T-cell (primary cell): Measurements from ENCODE around the gene DAPP1. TPM values are rescaled to one million over a fixed set of nuclear protein-coding genes. Genes with fewer than 3 reads are reported as not detected.
A peak's percentile ranks its signal among the peaks of the same experiment; 100 is the strongest.

Experiments
- ATAC-seq, 4 experiments: fragments of 200-7000 bp in 3 of 4; fragments of 150-1000 bp in 1 of 4; cut with Tn5 transposase; replicated peaks in 1 of 4; 1 replicate in 3 of 4; 2 replicates in 1 of 4; pipeline ENCODE4 v1.10.0; 2021; ENCODE audit warnings: moderate library complexity in 3 of 4, mild to moderate bottlenecking in 2 of 4, moderate number of reproducible peaks in 1 of 4
- CTCF ChIA-PET, 2 donors: fragments of 300-600 bp; sonication (Branson Sonifier 250); formaldehyde crosslinking; loops; one replicate each; lab custom pipeline; 2022; ENCODE audit warnings: antibody characterized with exemption in 2 of 2; lab: Charles Lee
- POLR2A ChIA-PET, 2 donors: fragments of 300-600 bp; sonication (Branson Sonifier 250); formaldehyde crosslinking; loops; one replicate each; lab custom pipeline; 2022; ENCODE audit warnings: antibody characterized with exemption in 2 of 2; lab: Charles Lee
- DNase-seq, 35 experiments: peaks; one replicate each; pipeline versions ENCODE4 v3.0.0 to v3.0.0-alpha.2; 2013 to 2023
- H3K27ac ChIP-seq: one replicate; pipeline ENCODE4 v1.5.1; 2013; ENCODE audit warnings: low read length
- H3K27me3 ChIP-seq, 2 experiments: replicated peaks in 1 of 2; 1 replicate in 1 of 2; 2 replicates in 1 of 2; pipeline versions ENCODE4 v1.6.1 to v1.7.0; 2013; ENCODE audit warnings: low read length in 1 of 2, mixed read lengths in 1 of 2; ENCODE audit not compliant: control insufficient read depth in 2 of 2, insufficient read depth in 2 of 2; ENCODE audit errors: extremely low read depth in 1 of 2
- H3K36me3 ChIP-seq, 2 donors: 1 replicate in 1 of 2; 2 replicates in 1 of 2; pipeline versions ENCODE4 v1.6.1 to v1.7.0; 2013; ENCODE audit warnings: low read length in 1 of 2; ENCODE audit not compliant: control insufficient read depth in 2 of 2, insufficient read depth in 1 of 2; ENCODE audit errors: extremely low read depth in 1 of 2
- H3K4me1 ChIP-seq, 2 experiments: 1 replicate in 1 of 2; 2 replicates in 1 of 2; pipeline versions ENCODE4 v1.6.1 to v1.7.0; 2013; ENCODE audit warnings: low read length in 2 of 2, mixed read lengths in 1 of 2; ENCODE audit not compliant: insufficient read depth in 2 of 2, control insufficient read depth in 1 of 2; ENCODE audit errors: extremely low read depth in 1 of 2
- H3K4me3 ChIP-seq, 2 donors: 1 replicate in 1 of 2; 2 replicates in 1 of 2; pipeline versions ENCODE4 v1.5.1 to v1.7.0; 2013; ENCODE audit warnings: mild to moderate bottlenecking in 2 of 2, low read length in 1 of 2, moderate library complexity in 1 of 2; ENCODE audit not compliant: control insufficient read depth in 1 of 2; ENCODE audit errors: extremely low read depth in 1 of 2
- H3K9me3 ChIP-seq: 2 replicates; pipeline ENCODE4 v1.7.0; 2013
- H3K27ac Mint-ChIP-seq, 2 donors: one replicate each; pipeline ENCODE4 v1.8.0; 2020 to 2021; ENCODE audit warnings: mild to moderate bottlenecking in 2 of 2, mixed read lengths in 2 of 2
- H3K27me3 Mint-ChIP-seq, 2 donors: one replicate each; pipeline ENCODE4 v1.8.0; 2021 to 2022; ENCODE audit warnings: mixed read lengths in 2 of 2
- H3K36me3 Mint-ChIP-seq: one replicate; pipeline ENCODE4 v1.8.0; 2021; ENCODE audit warnings: mixed read lengths
- H3K4me1 Mint-ChIP-seq, 3 donors: one replicate each; pipeline ENCODE4 v1.8.0; 2020 to 2022; ENCODE audit warnings: mixed read lengths in 3 of 3, mild to moderate bottlenecking in 1 of 3
- H3K4me3 Mint-ChIP-seq, 3 donors: one replicate each; pipeline ENCODE4 v1.8.0; 2020 to 2022; ENCODE audit warnings: mild to moderate bottlenecking in 3 of 3, mixed read lengths in 3 of 3, moderate library complexity in 3 of 3
- H3K9me3 Mint-ChIP-seq, 3 donors: one replicate each; pipeline ENCODE4 v1.8.0; 2020 to 2022; ENCODE audit warnings: mixed read lengths in 3 of 3
- WGBS: methylation state at CpG from one replicate; pipeline ENCODE4 v1.1.5; 2013; ENCODE audit warnings: missing lambda C conversion rate; ENCODE audit not compliant: insufficient coverage; 5-methylcytosine and 5-hydroxymethylcytosine counted together
- total RNA-seq, 35 experiments: library from RNA in 6 of 35; stranded (reverse) in 6 of 35; fragments of 120-200 nt in 1 of 35; gene quantifications; one replicate each; pipeline versions ENCODE4 v1.2.1 to v1.2.4 and lab custom pipeline; 2013 to 2026

Gene DAPP1
- total RNA-seq, 5 donors from 2014 or later (not counting 1 experiment from before 2014, with no cell fraction given), result 12.9 to 18.7 (median 14.3) TPM

GRCh38 chr4:99857307-99857706, 40.7 kb downstream of the DAPP1 start:
- WGBS, result 57% methylated on average over 1 of the region's 3 CpGs
- DNase-seq (no peak), ATAC-seq (no peak)
- no peak overlapping the region for H3K4me3 ChIP-seq
- H3K9me3 ChIP-seq, result no peaks in the 10 kb centered on the region
- H3K9me3 Mint-ChIP-seq, result no peaks in the 10 kb centered on the region
- H3K4me1 ChIP-seq, result peaks cover 0 to 9% of the 10 kb centered on the region in 2 experiments
- H3K27ac Mint-ChIP-seq, result peak overlapping the region in 1 of 2 donors; percentile 91
- H3K4me3 Mint-ChIP-seq, result no peak overlapping the region
- peaks cover 41% of the 10 kb centered on the region for H3K36me3 Mint-ChIP-seq
- POLR2A ChIA-PET, result interaction anchor here in 1 of 2 donors (0.6 to 0.7 kb wide), 3 partner anchors 33 to 1162 kb away, joined by 3 to 5 read pairs (median 3); no protein-coding TSS in a partner anchor
- H3K36me3 ChIP-seq, result peaks cover 0 to 14% of the 10 kb centered on the region in 2 donors
- H3K27me3 Mint-ChIP-seq, result no peaks in the 10 kb centered on the region
- CTCF ChIA-PET, result interaction anchor here (0.7 to 2.1 kb wide), 5 partner anchors 14 to 49 kb away, joined by 3 to 9 read pairs (median 3); no protein-coding TSS in a partner anchor
- H3K27ac ChIP-seq, result no peak overlapping the region
- H3K27me3 ChIP-seq, result no peaks in the 10 kb centered on the region
- H3K4me1 Mint-ChIP-seq, result peaks cover 22 to 38% (median 29%) of the 10 kb centered on the region in 3 donors

GRCh38 chr4:99859618-99860017, 43.0 kb downstream of the DAPP1 start:
- WGBS, result 92% methylated on average over 1 of the region's 2 CpGs
- POLR2A ChIA-PET, result interaction anchor here in 1 of 2 donors (0.7 kb wide), 1 partner anchor 13 kb away, joined by 3 read pairs; no protein-coding TSS in a partner anchor
- Mint-ChIP-seq H3K27ac (peak overlapping the region in 1 of 2 donors; percentile 16), H3K9me3 (no peaks in the 10 kb centered on the region), H3K4me1 (peaks cover 22 to 35% (median 24%) of the 10 kb centered on the region in 3 donors), H3K36me3 (peaks cover 30% of the 10 kb centered on the region), H3K27me3 (no peaks in the 10 kb centered on the region), H3K4me3 (no peak overlapping the region)
- Histone ChIP-seq H3K27ac (no peak overlapping the region), H3K9me3 (no peaks in the 10 kb centered on the region), H3K27me3 (no peaks in the 10 kb centered on the region), H3K36me3 (peaks cover 0 to 9% of the 10 kb centered on the region in 2 donors), H3K4me3 (no peak overlapping the region), H3K4me1 (peaks cover 0 to 9% of the 10 kb centered on the region in 2 experiments)
- ATAC-seq (no peak), DNase-seq (no peak)
- CTCF ChIA-PET, result interaction anchor here (0.6 to 0.8 kb wide), 2 partner anchors 14 to 48 kb away, joined by 3 to 4 read pairs; no protein-coding TSS in a partner anchor

- Histone ChIP-seq H3K4me1 (peaks cover 0 to 9% of the 10 kb centered on the region in 2 experiments), H3K9me3 (no peaks in the 10 kb centered on the region), H3K4me3 (no peak overlapping the region), H3K36me3 (peaks cover 0 to 13% of the 10 kb centered on the region in 2 donors), H3K27ac (no peak overlapping the region), H3K27me3 (no peaks in the 10 kb centered on the region)
- H3K27me3 Mint-ChIP-seq, result no peaks in the 10 kb centered on the region
- H3K4me3 Mint-ChIP-seq, result no peak overlapping the region
- ChIA-PET CTCF (no interaction called here), POLR2A (no interaction called here)
- peaks cover 15 to 26% (median 19%) of the 10 kb centered on the region in 3 donors for H3K4me1 Mint-ChIP-seq
- DNase-seq, result no peak
- ATAC-seq, result no peak
- WGBS, result no CpG with 5 or more reads among the region's 2 CpGs
- no peaks in the 10 kb centered on the region for H3K9me3 Mint-ChIP-seq
- peaks cover 32% of the 10 kb centered on the region for H3K36me3 Mint-ChIP-seq
- no peak overlapping the region for H3K27ac Mint-ChIP-seq
These were observed 43.9 kb downstream of the DAPP1 start for GRCh38 chr4:99860521-99860920.

- H3K4me1 Mint-ChIP-seq, result peaks cover 9 to 20% (median 11%) of the 10 kb centered on the region in 3 donors
- WGBS, result no CpG with 5 or more reads among the region's 5 CpGs
- H3K9me3 ChIP-seq, result no peaks in the 10 kb centered on the region
- no peaks in the 10 kb centered on the region for H3K9me3 Mint-ChIP-seq
- H3K36me3 Mint-ChIP-seq, result peaks cover 35% of the 10 kb centered on the region
- ATAC-seq, result no peak
- POLR2A ChIA-PET, result interaction anchor here in 1 of 2 donors (0.6 kb wide), 1 partner anchor 15 kb away, joined by 3 read pairs; no protein-coding TSS in a partner anchor
- H3K27ac ChIP-seq, result no peak overlapping the region
- peaks cover 0 to 5% of the 10 kb centered on the region in 2 experiments for H3K4me1 ChIP-seq
- H3K27me3 ChIP-seq, result no peaks in the 10 kb centered on the region
- DNase-seq, result no peak
- H3K27me3 Mint-ChIP-seq, result no peaks in the 10 kb centered on the region
- peaks cover 0 to 18% of the 10 kb centered on the region in 2 donors for H3K36me3 ChIP-seq
- H3K4me3 ChIP-seq, result no peak overlapping the region
- no peak overlapping the region for H3K27ac Mint-ChIP-seq
- CTCF ChIA-PET, result no interaction called here
- H3K4me3 Mint-ChIP-seq, result no peak overlapping the region
These were observed 44.7 kb downstream of the DAPP1 start for GRCh38 chr4:99861120-99861905.

GRCh38 chr4:99863804-99864203, 47.2 kb downstream of the DAPP1 start:
- Histone ChIP-seq H3K9me3 (no peaks in the 10 kb centered on the region), H3K27me3 (no peaks in the 10 kb centered on the region), H3K27ac (no peak overlapping the region), H3K4me1 (no peaks in the 10 kb centered on the region), H3K4me3 (no peak overlapping the region), H3K36me3 (peaks cover 0 to 28% of the 10 kb centered on the region in 2 donors)
- no peak overlapping the region for H3K4me3 Mint-ChIP-seq
- peaks cover 0 to 8% (median 5%) of the 10 kb centered on the region in 3 donors for H3K4me1 Mint-ChIP-seq
- no peak for ATAC-seq
- no peak for DNase-seq
- ChIA-PET POLR2A (interaction anchor here in 1 of 2 donors (0.7 kb wide), 1 partner anchor 197 kb away, joined by 7 read pairs; no protein-coding TSS in a partner anchor), CTCF (interaction anchor here in 1 of 2 donors (0.7 kb wide), 1 partner anchor 1482 kb away, joined by 4 read pairs; no protein-coding TSS in a partner anchor)
- peaks cover 37% of the 10 kb centered on the region for H3K36me3 Mint-ChIP-seq
- no peaks in the 10 kb centered on the region for H3K9me3 Mint-ChIP-seq
- no CpG with 5 or more reads among the region's 3 CpGs for WGBS
- H3K27ac Mint-ChIP-seq, result no peak overlapping the region
- no peaks in the 10 kb centered on the region for H3K27me3 Mint-ChIP-seq

GRCh38 chr4:99868126-99868596, 51.5 kb downstream of the DAPP1 start:
- Histone ChIP-seq H3K4me3 (no peak overlapping the region), H3K36me3 (peaks cover 0 to 24% of the 10 kb centered on the region in 2 donors), H3K9me3 (no peaks in the 10 kb centered on the region), H3K27ac (no peak overlapping the region), H3K4me1 (no peaks in the 10 kb centered on the region), H3K27me3 (no peaks in the 10 kb centered on the region)
- Mint-ChIP-seq H3K36me3 (peaks cover 41% of the 10 kb centered on the region), H3K4me1 (no peaks in the 10 kb centered on the region), H3K4me3 (no peak overlapping the region), H3K27me3 (no peaks in the 10 kb centered on the region), H3K9me3 (no peaks in the 10 kb centered on the region), H3K27ac (no peak overlapping the region)
- 93% methylated on average over 8 of the region's 8 CpGs for WGBS
- DNase-seq, result no peak
- ChIA-PET CTCF (no interaction called here), POLR2A (no interaction called here)
- no peak for ATAC-seq
